GM19238 (cell line): ENCODE measurements around the gene PIGR.

Experiments
- DNase-seq: peaks from one replicate; pipeline ENCODE4 v3.0.0; 2011; ENCODE audit warnings: low spot score; ENCODE audit not compliant: insufficient read length

Gene PIGR

DNA sequence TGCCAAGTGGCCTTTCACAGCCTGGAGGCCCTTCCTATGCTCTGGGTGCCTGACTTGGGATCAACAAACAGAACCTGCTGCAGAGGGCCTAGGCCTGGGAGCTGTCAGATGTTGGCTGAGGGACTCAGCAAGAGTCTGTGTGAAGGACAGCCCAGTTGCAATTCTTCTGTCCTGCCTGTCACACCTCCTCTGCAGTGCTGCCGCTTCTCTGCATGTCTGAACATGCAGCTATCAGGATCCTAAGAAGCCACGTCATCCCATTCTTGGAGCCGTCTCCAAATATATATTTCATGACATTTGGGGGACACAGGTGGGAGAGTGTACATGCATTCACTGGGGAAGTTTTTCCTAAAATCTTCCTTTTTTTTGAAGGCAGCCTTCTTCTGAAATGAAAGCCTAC, 15.4 kb upstream of the PIGR start:
- DNase-seq: no peak

DNA sequence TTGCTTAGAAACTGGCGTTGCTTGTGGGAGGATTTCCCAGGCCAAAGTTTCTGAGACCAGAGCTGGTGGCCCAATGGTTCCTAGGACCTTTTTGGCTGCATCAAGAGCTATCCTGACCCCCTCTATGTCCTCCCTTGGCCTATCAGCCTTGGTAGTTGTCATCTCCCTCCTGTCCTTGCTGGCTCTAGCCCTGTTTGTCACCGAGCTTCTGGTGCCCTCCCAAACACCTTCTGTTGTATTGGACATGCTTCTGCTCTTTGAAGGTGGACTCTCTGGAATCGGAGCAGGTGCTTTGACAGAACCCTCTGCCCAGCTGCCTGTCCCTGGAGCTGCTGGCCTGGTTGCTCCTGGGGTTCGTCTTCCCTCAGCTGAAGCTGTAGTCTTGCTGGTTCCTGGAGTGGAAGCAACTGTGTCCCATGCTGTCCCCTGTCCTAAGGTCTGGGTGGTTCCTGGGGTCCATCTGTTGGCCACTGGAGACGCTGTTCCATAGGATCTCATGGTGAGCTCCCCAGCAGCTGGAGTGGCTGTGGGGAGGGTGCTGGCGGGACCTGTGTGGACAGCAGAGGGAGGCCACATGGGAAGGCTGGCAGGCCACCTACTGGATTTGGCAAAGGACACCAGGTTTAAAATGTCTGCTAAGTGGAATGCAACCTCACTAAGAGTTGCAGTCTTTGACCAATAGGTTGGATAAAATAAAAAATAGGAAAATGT, 14.6 kb upstream of the PIGR start:
- DNase-seq: no peak

DNA sequence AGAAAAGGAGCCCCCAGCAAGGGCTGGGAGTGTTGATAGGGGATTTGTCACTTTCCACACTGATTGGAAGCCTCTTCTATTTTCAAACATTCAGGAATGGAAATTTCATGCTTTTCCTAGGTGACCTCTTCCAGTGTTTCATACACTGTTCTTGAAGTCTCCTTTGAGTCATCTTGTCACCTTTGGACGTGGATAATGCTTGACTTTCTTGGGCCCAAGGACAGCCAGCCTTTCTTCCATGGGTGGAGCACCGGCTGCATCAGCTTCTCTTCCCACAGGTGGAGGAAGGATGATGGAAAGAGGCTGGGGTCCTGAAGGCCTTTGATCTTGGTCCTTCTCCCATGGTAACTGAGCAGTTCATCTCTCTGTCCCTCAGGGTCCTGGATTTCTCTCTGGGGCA, 11.9 kb upstream of the PIGR start:
- DNase-seq: no peak

DNA sequence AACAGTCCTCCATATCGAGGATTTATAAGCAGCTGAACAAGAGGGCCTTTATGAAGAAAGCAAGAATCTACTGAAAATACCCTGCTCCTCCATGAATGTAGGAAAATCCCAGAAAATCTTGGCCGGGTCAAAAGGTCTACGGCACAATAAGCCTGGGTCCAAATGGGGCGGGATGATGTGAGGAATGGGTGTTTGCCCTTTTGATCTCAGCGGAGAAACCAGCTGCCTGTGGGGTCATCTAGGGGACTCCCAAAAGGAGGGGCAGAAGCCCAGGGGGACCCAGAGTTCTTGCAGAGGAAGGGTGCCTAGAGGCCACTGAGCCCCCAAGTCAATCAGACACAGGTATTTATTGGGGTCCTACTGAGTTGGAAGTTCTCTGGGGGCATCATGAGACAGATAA, 11.4 kb upstream of the PIGR start:
- DNase-seq: no peak

DNA sequence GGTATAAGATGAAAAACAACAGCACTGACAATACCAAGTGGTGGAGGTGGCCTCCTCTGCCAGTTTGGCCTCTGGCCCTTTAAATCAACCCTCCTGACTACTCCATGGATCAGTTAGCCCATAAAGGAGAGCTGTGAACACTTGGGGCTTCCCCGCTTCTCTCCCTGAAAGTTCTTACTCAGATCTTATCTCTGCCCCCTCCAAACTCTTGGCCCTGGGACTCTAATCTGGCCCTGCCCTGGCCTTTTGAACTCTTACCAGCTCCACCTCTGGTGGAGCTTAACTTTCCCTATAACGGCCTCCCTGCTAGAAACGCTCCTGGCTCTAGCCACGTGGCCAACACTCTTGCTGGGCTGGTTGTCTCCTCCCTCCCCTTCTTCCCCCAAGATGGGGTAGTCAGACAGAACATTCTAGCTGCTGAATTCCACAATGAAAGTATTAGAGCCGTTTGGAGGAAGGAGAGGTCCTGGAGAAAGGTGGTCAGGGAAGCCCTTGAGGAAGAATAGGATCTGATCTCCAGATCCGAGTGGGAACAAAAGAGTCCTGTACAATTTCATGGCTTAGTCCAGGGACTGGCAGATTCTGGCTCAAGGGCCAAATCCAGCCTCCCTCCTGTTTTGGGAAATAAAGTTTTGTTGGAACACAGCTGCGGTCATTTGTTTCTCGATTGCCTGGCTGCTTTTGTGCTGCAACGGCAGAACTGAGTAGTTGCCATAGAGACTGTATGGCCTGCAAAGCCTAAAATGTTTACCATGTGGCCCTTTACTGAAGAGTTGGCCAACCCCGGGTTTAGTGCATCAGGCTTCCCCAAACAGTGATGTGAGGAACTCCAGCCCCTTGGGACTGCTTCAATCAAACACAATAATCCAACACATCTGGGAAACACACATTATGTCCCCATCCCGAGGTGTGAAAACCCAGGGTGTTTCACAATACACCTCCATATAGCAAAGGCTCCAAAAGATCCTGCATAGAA, 9.5 kb upstream of the PIGR start:
- DNase-seq: peak; percentile 47

DNA sequence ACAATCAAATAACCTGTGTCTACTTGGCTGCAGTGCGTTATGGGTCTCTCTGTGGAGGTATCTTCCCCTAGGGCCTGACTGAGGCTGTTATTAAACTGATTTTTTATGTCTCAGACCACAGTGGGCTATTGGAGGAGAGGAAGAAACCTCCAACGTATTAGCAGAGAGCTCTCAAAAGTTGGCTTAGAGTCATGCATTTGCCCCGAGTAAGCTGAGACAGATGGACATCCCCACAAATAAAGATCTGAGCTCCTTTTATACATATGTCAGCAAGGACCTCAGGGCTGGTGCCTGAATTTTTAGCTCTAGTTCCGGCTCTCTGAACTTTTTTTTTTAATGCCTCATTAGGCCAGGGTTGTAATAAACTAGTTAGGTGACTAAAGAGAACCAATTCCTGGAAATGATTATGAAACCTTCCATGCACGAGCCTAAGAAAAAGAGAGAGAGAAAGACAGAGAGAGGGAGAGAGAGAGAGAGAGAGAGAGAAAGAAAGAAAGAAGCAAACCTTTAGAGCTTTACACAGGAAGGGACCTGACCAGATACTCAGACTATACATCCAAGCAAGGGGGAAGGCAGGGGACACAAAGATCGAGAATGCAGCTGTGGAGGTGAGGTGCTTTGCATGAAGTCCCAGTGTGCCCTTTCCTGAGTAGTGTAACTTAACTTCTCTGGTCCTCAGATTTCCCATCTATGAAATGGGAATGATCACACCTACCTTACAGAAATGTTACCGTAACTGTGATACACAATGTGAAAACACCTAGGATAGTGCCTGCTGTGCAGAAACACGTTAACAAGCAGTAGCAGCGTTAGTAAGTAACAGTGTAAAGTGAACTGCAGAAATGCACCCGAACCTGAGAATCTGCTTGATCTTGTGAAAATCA, 8.4 kb upstream of the PIGR start:
- DNase-seq: no peak

DNA sequence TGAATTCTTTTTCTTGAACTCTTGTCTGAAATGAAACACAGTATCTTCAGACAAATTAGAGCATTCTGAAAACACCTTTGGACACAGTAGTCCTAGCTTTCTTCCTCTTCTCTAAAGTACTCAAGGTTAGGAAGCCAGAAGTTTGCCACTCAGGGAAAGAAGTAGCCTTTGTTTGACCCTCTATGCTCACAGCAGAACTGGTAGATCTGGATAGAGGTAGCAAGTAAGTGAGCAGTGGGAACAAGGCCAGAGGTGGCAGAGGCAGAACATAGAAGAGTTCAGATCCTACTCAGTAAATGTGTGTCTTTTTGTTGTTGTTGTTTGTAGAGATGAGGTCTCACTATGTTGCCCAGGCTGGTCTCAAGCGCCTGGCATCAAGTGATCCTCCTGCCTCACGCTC, 7.4 kb upstream of the PIGR start:
- no peak for DNase-seq

DNA sequence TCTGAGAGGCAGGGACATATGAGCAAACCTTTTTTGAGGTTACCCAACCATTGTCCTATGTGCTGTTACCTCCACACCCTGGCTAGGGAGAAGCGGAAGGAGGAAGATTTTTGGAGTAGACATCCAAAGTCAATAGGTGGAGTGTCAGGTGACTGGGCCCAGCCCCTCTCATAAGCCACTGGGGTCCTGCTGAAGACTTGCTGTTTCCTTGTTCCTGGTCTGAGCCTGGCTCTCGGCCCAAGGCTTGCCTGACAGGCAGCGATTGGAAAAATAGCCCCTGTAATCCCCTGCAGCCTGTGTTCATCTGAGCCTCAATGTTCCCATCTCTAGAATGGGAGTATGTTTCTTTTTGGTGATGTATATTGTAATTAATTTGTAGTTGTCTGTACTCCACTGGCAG, 6.9 kb upstream of the PIGR start:
- no peak for DNase-seq

DNA sequence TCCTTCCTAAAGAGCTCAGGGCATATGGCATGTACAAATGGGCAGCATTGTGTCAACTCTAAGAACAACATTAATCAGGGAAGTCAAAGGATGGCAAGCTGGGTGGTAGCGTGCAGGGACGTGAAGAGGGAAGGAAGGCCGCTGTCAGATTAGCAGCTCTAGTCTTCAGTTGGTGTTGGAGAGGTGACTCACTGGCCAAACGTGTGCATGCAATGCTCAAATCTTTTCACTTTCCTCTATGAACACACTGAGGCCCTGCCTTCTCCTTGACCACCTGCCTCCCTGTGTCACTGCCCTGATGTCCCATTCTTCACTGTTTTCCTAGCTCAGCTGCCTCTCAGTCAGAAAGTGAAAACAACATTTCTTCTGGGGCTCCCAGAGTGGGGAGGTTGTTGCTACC, 5.9 kb upstream of the PIGR start:
- no peak for DNase-seq

DNA sequence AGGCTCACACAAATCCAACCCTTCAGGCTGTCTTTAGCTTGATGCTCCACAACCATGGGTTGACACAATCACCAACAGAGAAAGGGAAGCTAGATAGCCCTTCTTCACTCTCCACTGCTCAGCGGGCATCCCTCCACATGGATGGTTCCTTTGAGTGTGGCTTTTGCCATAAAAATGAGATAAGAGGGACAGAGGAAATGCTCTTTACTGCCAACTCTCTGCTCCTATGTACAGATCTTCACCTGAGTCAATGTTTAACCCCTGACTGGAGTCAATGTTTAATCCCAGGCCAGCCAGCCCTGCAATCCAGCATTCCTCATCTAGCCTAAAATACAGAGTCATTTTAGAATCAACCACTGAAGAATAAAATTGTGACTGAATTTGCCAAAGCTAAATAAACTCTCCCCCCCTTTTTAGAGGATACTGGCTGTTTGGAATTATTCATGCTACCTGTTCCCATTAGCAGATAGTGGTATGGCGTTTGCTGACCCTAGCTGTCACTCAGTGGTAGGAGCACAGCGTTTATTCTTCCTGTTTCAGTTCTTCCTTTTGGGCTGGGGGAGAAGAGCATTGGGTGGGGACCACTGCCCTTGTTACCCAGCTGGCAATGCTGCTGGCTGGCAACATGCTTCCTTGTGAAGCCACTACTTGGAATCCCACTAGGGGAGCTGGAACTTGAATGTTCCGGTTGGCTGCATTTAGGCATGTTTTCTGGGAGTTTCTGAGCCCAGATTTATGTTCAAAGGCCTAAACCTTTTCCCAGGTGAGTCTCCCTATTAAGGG, 5.2 kb upstream of the PIGR start:
- no peak for DNase-seq

DNA sequence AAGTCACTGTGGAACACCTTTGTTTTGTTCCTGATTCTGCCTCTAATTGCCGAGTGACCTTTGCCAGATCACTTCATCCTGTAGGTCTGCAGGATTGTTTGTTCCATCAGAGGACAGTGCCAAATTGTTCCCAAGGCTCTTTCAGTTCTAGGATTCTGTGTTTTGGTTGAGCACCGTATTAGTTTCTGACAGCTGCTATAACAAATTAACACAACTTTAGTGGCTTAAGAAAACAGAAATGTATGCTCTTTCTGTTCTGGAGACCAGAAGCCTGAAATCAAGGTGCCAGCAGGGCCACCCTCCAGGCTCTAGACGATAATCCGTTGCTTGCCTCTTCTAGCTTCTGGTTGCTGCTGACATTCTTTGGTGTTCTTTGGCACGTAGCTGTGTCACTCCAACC, 3.4 kb upstream of the PIGR start:
- no peak for DNase-seq

DNA sequence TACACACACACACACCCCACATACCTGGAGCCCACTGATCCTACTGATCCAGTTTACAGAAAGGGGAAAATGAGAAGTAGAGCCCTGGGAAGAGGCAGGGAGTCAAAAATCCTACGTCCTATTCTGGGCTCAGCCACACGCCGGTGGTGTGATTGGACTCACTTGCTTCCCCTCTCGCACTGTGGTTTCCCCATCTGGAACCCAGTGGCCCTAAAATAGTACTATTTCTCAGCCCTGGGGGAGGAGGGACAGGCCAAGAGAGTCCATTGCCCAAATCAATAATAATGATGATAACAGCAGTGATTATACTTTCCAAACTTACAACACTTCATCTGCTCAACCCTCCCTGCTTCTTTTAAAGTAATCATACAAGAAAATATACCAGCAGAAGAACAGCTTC, 2.9 kb upstream of the PIGR start:
- no peak for DNase-seq

DNA sequence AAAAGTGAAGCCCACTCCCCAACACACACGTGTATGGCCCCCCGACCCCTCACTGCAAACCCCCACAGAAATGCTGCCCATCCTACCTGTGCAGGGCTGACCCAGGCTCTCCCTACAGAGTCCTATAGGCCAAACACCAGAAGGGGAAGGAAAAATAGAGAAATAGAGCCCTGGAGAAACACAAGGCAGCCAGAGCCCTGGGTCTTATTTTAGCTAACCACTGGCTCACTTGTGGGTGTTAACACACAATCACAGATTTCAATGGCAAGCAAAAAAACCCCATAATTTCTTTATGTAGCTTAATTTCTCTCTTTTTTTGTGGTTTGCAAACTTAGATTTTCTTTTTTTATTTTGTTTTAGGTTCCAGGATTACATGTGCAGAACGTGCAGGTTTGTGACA, 989 bp upstream of the PIGR start:
- no peak for DNase-seq

DNA sequence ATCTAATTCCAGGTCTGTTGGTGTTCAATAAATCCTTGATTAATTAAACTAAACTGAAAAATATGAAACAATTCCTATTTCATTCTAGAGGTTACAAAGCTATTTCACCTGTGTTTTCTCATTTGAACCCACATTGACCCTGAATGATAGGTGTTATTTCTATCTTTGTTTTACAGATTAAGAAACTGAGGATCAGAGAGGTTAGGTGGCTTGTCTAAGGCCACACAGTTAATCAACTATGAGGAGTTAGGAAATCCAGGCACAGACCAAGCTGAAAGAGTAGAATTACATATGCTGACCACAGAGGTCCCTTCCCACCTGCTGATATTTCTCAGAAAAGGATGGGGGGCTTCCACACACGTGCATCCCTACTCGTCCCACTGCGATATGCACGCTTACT, 487 bp downstream of the PIGR start:
- no peak for DNase-seq

DNA sequence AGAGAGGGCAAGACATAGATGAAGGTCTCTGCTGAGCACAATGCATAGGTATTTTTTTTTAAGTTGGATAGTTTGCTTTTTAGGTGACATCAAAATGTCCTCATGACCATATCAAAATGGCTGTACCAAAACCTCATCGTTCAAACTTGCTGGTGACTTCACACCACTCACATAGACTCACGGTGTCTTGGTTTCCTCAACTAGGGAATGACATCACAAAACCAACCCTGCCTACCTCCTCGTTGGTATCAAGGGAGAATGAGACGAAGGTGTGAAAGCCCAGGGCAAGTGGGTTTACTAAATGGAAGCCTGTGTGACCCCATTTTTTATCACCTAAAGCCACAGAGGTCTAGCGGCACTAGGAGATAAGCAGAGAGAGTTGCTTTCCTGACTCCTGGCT, 1.6 kb downstream of the PIGR start:
- DNase-seq: no peak

DNA sequence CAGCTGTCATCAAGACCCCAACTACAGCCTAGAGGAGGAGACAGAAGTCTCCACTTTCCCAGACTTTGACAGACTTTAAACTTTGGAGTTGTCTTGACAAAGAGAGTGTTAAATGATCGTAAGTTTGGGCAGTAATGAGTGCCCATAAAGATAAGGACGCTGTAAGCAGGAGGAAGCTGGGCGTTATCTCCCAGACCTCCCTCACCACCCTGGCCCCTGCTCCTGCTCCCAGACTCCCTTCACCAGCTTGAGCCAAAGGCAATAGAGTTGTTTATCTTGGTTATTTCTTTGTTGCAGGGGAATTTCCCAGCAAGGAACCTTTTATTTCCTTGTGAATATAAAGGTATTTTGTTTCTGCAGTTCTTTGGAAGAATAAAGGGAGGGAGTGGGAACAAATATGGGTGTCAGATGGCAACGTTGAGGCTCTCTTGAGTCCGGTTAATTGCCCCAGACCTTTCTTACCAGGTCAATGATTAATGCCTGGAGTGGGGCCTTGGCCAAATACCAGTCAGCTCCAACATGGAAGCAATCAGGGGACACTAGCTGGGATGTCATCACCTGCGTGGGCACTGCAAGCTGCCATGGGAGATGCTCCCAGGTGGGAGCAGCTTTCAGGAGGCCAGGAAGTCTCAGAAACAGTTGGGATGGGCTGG, 4.4 kb downstream of the PIGR start:
- no peak for DNase-seq

DNA sequence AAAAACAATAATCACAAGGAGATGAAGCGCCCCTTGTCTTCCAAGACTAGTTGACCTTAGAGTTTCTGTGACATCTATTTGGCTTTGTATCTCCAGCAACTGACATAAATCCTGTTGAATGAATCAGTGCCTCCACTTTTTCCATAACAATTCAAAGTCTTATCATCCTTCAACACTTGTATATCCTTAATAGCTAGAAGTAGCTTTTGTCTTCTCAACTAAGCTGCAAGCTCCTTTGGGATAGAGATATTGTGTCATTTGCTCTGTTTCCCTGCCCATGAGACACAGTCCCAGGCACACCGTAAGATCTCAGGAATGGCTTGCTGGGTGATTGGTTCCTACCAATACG, 5.7 kb downstream of the PIGR start:
- no peak for DNase-seq

DNA sequence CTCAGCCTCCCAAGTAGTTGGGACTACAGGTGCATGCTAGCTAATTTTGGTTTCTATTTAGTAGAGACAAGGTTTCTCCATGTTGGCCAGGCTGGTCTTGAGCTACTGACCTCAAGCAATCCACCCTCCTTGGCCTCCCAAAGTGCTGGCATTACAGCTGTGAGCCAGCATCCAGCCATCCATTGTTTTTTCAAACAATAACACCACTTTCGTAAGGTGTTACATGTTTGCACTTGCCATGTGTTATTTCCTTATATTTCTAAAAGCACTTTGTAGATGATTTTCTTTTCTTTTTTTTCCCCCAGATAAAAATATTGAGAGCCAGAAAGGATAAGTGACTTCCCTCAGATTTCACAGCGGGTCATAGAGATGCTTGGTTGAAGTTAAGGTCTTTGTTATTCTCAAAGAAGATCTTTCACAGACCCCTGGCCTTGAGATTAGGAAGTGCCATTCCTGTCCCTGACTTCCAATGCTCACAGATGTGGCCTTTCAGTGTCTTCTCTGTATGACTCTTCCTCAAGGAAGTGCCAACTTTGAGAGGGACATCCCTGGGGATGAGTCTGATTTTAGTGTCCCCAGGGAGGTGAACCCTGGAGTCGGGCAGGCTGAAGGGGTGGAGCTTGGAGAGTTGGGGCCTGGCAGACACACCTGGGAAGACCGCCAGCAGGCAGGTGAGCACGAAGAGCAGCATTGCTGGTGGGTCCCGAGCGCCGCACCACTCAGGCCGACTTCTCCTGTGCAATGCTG, 6.3 kb downstream of the PIGR start:
- no peak for DNase-seq

DNA sequence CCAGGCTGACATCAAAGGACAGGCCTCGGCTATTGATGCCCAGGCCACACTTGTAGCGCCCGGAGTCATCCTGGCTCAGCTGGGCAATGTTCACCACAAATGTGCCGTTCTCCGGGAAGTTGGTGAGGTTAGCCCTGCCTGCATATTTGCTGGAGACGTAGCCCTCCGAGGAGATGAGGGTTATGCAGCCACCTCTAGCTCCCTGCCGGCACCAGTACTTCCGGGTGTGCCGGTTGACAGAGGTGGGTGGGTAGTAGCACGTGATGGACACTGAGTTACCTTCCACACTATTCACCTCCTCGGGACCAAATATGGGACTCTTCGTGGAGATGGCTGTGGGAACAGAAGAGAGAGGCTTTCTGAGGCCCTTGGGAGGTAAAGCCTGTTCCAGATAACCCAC, 7.1 kb downstream of the PIGR start:
- DNase-seq: no peak

DNA sequence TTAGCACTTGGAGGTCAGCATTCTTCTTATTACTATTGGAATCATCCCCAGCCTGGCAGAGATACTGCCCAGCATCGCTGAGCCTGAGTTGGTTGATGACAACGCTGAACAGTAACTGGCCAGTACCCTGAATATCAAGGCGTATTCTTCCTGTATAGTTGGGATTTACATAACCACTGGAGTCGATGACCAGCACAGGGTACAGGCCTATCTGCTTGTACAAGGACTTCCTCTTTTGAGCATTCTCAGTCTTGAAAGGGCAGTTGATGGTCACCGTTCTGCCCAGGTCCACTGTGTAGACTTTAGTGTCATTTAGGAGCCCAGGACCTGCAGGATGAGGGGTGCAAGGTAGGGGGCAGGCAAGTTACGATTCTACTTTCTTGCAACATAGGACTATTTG, 8.8 kb downstream of the PIGR start:
- DNase-seq: no peak
